Fibroblast of lung (primary cell): Measurements from ENCODE around the gene BUD23. TPM values are rescaled to one million over a fixed set of nuclear protein-coding genes. Genes with fewer than 3 reads are reported as not detected.

ENCODE experiments used
- DNase-seq, 2 donors: peaks; one replicate each; pipeline versions ENCODE4 v3.0.0 to v3.0.0-alpha.2; 2010; ENCODE audit warnings: low read depth in 2 of 2
- H2AFZ ChIP-seq: 2 replicates; pipeline ENCODE4 v1.5.1; 2012; ENCODE audit warnings: low read length, control low read depth, inconsistent platforms
- H3K27ac ChIP-seq: 2 replicates; pipeline ENCODE4 v1.5.1; 2011; ENCODE audit warnings: low read length, control low read depth; ENCODE audit not compliant: insufficient read depth
- H3K27me3 ChIP-seq: 2 replicates; pipeline ENCODE4 v1.5.1; 2011; ENCODE audit warnings: mild to moderate bottlenecking, low read length; ENCODE audit not compliant: control insufficient read depth, insufficient read depth
- H3K36me3 ChIP-seq: 2 replicates; pipeline ENCODE4 v1.5.1; 2011; ENCODE audit warnings: low read length; ENCODE audit not compliant: control insufficient read depth, insufficient read depth
- H3K4me1 ChIP-seq: 2 replicates; pipeline ENCODE4 v1.5.1; 2011; ENCODE audit warnings: low read length; ENCODE audit not compliant: control insufficient read depth, insufficient read depth; ENCODE audit errors: extremely low read depth
- H3K4me2 ChIP-seq: 2 replicates; pipeline ENCODE4 v1.5.1; 2011; ENCODE audit warnings: low read length, control low read depth; ENCODE audit not compliant: insufficient read depth; ENCODE audit errors: extremely low read depth
- H3K4me3 ChIP-seq, 4 experiments: fragments of 200-600 bp in 1 of 4; sonication (generic) in 1 of 4; replicated peaks in 1 of 4; 2 replicates each; pipeline ENCODE4 v1.5.1; 2011 to 2016; ENCODE audit warnings: low read length in 4 of 4, low read depth in 3 of 4, mild to moderate bottlenecking in 3 of 4, control low read depth in 2 of 4, inconsistent platforms in 1 of 4, mixed read lengths in 1 of 4; ENCODE audit not compliant: insufficient read depth in 1 of 4; ENCODE audit errors: control extremely low read depth in 1 of 4
- H3K79me2 ChIP-seq: 2 replicates; pipeline ENCODE4 v1.5.1; 2012; ENCODE audit warnings: mild to moderate bottlenecking, low read length, inconsistent platforms; ENCODE audit not compliant: control insufficient read depth, insufficient read depth
- H3K9ac ChIP-seq: 2 replicates; pipeline ENCODE4 v1.5.1; 2011; ENCODE audit warnings: mild to moderate bottlenecking, low read length, control low read depth; ENCODE audit not compliant: insufficient read depth
- H3K9me3 ChIP-seq: 2 replicates; pipeline ENCODE4 v1.5.1; 2012; ENCODE audit warnings: low read depth, low read length; ENCODE audit not compliant: control insufficient read depth, insufficient read depth
- H4K20me1 ChIP-seq: 2 replicates; pipeline ENCODE4 v1.5.1; 2011; ENCODE audit warnings: low read length; ENCODE audit not compliant: control insufficient read depth, insufficient read depth; ENCODE audit errors: extremely low read depth
- EZH2 ChIP-seq: IDR thresholded peaks from 2 replicates; pipeline ENCODE4 v1.5.1; 2012; ENCODE audit warnings: low read length, control low read depth, mild to moderate bottlenecking; ENCODE audit errors: missing control alignments
- polyA plus RNA-seq, 2 donors: library from polyadenylated mRNA; depleted of rRNA in 1 of 2; stranded (reverse) in 1 of 2; unstranded in 1 of 2; fragments of >200 nt; gene quantifications; 2 replicates each; pipeline ENCODE4 v1.2.1, GENCODE V29; 2011 to 2012; ENCODE audit warnings: missing spikeins in 1 of 2
- total RNA-seq: library from RNA; depleted of rRNA; stranded (reverse); fragments of >200 nt; gene quantifications from 2 replicates; pipeline ENCODE4 v1.2.1, GENCODE V29; 2014
- TF ChIP-seq, protein P1 (sequence below), 2 donors: IDR thresholded peaks in 1 of 2; conservative IDR thresholded peaks in 1 of 2; 1 replicate in 1 of 2; 2 replicates in 1 of 2; pipeline ENCODE4 v1.5.1; 2011 to 2012; ENCODE audit warnings: low read length in 2 of 2, control low read depth in 1 of 2, inconsistent platforms in 1 of 2, low read depth in 1 of 2, mild to moderate bottlenecking in 1 of 2

Gene BUD23
- total and polyA plus RNA-seq, 2 donors (not counting 1 experiment from before 2014, with no cell fraction given): 31.9 to 60.1 TPM

DNA sequence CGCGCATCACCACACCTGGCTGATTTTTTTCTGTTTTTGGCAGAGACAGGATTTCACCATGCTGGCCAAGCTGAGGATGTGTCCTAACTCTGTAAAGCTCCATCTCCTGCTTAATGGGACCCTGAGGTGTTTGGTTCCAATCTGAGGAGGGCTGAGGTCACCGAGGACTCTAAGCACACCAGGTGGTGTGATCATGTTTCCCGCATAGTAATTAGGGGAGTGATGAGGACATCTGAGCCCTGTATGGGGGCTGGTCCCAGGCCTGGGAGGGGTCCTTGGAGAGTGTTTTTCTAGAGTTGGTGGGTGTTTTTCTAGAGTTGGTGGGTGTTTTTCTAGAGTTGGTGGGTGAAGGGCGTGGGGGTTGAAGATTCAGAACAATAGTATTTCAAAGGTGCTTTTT is 58.2 kb downstream of the BUD23 start:
- H3K27ac ChIP-seq: no peak overlapping the region
- H3K4me2 ChIP-seq: no peak overlapping the region
- H2AFZ ChIP-seq: no peak overlapping the region
- no peaks in the 10 kb centered on the region for H3K27me3 ChIP-seq
- DNase-seq: no peak
- H3K4me3 ChIP-seq: no peak overlapping the region
- peaks cover under 1% of the 10 kb centered on the region for H3K36me3 ChIP-seq
- H3K9me3 ChIP-seq: no peaks in the 10 kb centered on the region
- peaks cover 7% of the 10 kb centered on the region for H3K79me2 ChIP-seq
- no peak overlapping the region for H3K9ac ChIP-seq
- peaks cover 2% of the 10 kb centered on the region for H3K4me1 ChIP-seq
- TF ChIP-seq, protein P1, sequence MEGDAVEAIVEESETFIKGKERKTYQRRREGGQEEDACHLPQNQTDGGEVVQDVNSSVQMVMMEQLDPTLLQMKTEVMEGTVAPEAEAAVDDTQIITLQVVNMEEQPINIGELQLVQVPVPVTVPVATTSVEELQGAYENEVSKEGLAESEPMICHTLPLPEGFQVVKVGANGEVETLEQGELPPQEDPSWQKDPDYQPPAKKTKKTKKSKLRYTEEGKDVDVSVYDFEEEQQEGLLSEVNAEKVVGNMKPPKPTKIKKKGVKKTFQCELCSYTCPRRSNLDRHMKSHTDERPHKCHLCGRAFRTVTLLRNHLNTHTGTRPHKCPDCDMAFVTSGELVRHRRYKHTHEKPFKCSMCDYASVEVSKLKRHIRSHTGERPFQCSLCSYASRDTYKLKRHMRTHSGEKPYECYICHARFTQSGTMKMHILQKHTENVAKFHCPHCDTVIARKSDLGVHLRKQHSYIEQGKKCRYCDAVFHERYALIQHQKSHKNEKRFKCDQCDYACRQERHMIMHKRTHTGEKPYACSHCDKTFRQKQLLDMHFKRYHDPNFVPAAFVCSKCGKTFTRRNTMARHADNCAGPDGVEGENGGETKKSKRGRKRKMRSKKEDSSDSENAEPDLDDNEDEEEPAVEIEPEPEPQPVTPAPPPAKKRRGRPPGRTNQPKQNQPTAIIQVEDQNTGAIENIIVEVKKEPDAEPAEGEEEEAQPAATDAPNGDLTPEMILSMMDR (conservative IDR thresholded peaks at IDR 0.05 in 1 of 2, IDR thresholded peaks at IDR 0.05 in 1 of 2; ENCODE audit: low read depth in 1 of 2, low read length in 2 of 2): no peak
- no peak for TF ChIP-seq EZH2
- no peaks in the 10 kb centered on the region for H4K20me1 ChIP-seq

DNA sequence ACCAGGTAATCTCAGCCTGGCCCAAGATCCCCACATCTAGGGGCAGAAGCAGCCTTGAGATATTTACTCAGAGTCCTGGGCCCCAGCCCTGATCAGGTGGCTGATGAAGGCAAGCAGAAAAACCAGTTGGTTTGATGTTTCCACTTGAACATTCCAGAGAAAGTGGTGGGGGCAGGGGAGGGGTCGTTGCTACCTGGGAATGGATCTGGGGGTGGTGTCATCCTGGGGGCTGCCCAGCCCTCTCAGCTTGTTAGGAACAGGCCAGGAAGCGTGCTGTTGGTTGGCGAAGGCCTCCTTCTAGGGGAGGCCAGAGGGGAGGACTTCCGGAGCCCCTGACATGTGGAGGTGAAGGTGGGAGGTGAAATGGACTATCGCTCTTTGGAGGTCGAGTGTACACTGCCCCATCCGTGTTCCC is 58.9 kb downstream of the BUD23 start:
- H3K36me3 ChIP-seq: no peaks in the 10 kb centered on the region
- no peak overlapping the region for H3K4me2 ChIP-seq
- H4K20me1 ChIP-seq: no peaks in the 10 kb centered on the region
- peaks cover 2% of the 10 kb centered on the region for H3K4me1 ChIP-seq
- H2AFZ ChIP-seq: no peak overlapping the region
- H3K9ac ChIP-seq: no peak overlapping the region
- H3K4me3 ChIP-seq: no peak overlapping the region
- no peaks in the 10 kb centered on the region for H3K27me3 ChIP-seq
- DNase-seq: no peak
- peaks cover 4% of the 10 kb centered on the region for H3K79me2 ChIP-seq
- H3K27ac ChIP-seq: no peak overlapping the region
- TF ChIP-seq EZH2: no peak
- no peaks in the 10 kb centered on the region for H3K9me3 ChIP-seq

DNA sequence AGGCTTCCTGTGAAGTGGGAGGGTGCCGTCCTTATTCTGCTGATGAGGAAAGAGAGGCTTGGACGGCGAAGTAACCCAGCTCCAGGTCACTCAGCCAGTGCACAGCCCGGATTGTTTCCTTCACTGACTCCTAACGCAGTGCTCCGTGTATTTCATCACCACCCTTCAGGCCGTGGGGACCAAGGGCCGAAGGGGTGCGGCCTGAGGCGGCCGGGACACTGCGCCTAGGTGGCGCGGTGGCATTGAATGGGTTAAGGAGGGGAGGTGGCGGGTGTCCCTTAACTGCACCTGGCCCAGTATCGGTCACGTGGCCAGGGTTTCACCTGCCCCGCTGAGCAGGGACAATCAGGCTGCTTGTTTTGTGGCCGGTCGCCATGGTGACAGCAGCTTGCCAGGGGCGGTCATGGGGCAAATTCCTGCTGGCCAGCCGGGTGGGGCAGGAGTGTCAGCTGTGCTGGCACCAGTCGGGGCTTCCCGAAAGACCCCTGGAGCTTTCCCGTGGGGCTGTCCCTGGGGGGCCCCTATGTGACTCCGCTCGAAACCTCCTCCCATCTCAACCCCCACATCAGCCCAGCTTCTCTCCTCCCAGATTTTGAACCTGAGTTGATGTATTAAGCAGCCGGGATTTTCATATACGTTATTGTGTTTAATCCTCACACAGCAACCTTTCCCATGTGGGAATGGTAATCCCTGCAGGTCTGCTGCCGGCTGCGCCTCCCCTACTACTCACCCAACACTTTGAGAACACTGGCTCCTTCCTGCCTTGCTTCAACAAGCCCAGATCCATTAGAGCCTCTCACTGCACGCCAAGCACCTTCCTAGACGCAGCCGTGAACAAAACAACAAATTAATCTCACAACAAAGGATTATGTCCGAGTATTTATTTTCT is 59.6 kb downstream of the BUD23 start:
- Histone ChIP-seq H4K20me1 (no peaks in the 10 kb centered on the region), H3K9ac (no peak overlapping the region), H3K27ac (no peak overlapping the region), H3K4me1 (peaks cover 2% of the 10 kb centered on the region), H3K4me2 (no peak overlapping the region), H3K79me2 (no peaks in the 10 kb centered on the region), H3K27me3 (no peaks in the 10 kb centered on the region), H3K36me3 (no peaks in the 10 kb centered on the region), H2AFZ (no peak overlapping the region), H3K4me3 (no peak overlapping the region), H3K9me3 (no peaks in the 10 kb centered on the region)
- no peak for DNase-seq
- TF ChIP-seq, protein P1 (conservative IDR thresholded peaks at IDR 0.05 in 1 of 2, IDR thresholded peaks at IDR 0.05 in 1 of 2; ENCODE audit: low read depth in 1 of 2, low read length in 2 of 2): no peak
- TF ChIP-seq EZH2: no peak
